Activated gamma-delta T cell treated with Interleukin-2 at 50 U/mL for 16 hours (primary cell): ENCODE data around the gene HS3ST6.
"Not testable (repeated sequence)": the region's sequence is repeated elsewhere in the genome, so short reads cannot be mapped to it uniquely, and the experiment has no call there.

ENCODE experiments used
- DNase-seq: peaks from one replicate; pipeline ENCODE4 v3.0.0-alpha.2; 2020

HS3ST6 gene

DNA sequence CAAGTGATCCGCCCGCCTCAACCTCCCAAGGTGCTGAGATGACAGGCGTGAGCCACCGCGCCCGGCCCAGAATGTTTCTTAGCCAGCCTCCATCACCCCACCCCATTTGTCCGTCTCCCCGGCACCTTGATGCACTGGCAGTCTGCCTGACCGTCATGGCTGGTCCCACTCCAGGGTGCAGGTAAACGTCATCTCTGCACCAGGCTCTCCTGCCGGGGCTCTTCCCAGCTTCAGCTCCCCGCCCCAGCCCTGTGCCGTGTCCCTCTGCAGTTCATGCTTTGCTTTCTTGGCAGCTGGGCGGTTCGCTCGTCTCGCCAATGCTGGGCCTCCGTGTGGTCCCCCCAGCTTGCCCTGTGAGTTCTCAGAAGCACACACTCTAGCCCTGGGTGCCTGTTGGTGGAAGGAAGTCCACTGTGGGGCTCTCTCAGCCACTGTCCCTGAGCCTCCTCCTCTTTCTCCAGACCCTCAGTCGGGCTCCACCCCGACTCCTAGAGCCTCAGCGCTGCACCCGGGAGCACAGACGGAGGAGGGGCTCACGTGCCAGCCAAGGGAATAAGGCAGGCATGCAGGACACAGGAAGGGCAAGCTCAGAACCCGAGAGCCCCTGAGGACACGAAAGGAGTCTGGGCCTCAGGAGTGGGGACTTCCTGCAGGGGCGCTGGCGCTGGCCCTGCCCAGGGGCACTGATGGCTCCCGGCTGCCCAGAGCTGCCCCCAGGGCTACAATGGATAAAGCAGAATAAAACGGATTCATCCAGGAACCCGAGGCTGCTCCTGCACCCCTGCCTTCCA lies 12.0 kb downstream of the HS3ST6 start:
- DNase-seq: no peak

- no peak for DNase-seq
Measured at GRCh38 chr16:1903845-1904840, 14.1 kb downstream of the HS3ST6 start.

DNA sequence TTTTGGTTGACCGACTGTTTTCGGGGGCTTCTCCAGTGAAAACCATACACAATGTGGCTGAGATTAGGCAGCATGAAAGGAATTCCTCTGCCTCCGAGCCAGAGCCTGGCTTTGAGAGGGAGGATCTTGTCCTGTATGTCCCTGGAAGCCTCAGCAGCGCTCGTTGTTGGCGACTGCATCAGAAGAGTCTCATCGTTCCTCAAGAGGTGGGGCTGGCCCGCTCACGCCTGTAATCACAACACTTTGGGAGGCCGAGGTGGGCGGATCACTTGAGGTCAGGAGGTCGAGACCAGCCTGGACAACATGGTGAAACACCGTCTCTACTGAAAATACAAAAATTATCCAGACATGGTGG lies 15.0 kb downstream of the HS3ST6 start:
- no peak for DNase-seq

GRCh38 chr16:1902547-1903219 lies 15.5 kb downstream of the HS3ST6 start:
- no peak for DNase-seq

DNA sequence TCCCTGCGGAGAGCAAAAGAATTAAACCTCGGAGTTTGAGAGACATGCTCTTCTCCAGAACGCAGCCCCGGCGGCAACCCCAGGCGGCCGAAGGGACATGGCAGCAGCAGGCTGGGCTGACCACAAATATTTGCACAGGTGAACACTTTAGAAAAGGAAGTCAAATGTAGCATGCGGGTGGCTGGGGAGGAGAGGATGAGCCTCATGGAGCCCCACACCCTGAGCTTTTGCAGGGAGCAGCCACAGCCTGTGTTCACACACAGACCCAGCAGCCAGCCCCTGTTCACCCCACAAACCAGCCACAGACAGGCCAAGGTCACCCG lies 17.8 kb downstream of the HS3ST6 start:
- no peak for DNase-seq

DNA sequence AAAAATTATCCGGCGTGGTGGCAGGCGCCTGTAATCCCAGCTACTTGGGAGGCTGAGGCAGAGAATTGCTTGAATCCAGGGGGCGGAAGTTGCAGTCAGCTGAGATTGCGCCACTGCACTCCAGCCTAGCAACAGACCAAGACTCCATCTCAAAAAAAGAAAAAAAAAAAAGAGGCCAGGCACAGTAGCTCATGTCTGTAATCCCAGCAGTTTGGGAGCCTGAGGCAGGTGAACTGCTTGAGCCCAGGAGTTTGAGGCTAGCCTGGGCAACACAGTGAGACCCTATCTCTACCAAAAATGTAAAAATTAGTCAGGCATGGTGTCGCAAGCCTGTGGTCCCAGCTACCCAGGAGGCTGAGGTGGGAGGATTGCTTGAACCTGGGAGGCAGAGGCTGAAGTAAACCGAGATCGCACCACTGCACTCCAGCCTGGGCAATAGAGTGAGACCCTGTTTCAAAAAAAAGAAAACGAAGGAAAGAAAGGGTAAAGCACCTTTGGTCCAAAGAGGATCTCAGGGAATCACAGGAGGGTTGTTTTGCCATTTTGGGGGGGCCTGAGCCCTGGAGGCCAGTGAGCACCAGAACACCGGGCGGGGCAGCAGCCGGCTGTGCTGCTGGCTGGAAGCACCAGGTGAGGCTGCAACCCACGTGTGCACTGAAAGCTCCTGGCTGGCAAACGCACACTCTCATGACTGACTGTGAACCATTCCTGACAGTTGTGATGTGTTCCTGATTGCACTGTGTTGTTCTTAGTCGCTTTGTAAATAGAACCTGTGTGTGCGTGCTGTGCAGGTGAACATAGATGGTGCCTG lies 18.4 kb downstream of the HS3ST6 start:
- DNase-seq: no peak

- DNase-seq: not testable (repeated sequence)
Measured at GRCh38 chr16:1897692-1898091, 20.5 kb downstream of the HS3ST6 start.

GRCh38 chr16:1895949-1896675 lies 22.1 kb downstream of the HS3ST6 start:
- no peak for DNase-seq

DNA sequence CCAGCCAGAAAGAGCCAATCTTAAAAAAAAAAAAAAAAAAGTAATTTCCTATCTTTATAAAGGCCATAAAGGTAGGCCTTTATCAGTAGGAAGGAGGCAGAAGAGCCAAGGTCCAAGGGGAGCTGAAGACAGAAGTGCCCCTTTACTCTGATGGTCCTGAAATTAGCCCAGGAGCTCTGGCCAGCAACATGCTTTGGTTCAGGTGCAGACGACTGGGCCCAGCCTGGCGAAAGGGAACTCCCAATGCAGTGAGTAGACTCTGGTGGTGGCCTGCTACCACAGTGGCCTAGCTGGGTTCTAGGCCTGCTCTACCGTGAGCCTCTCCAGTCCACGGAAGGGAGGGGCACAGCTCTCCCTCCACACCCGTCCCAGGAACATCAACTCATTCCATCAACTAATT lies 23.1 kb downstream of the HS3ST6 start:
- no peak for DNase-seq

GRCh38 chr16:1890708-1891050 lies 27.5 kb downstream of the HS3ST6 start:
- no peak for DNase-seq

DNA sequence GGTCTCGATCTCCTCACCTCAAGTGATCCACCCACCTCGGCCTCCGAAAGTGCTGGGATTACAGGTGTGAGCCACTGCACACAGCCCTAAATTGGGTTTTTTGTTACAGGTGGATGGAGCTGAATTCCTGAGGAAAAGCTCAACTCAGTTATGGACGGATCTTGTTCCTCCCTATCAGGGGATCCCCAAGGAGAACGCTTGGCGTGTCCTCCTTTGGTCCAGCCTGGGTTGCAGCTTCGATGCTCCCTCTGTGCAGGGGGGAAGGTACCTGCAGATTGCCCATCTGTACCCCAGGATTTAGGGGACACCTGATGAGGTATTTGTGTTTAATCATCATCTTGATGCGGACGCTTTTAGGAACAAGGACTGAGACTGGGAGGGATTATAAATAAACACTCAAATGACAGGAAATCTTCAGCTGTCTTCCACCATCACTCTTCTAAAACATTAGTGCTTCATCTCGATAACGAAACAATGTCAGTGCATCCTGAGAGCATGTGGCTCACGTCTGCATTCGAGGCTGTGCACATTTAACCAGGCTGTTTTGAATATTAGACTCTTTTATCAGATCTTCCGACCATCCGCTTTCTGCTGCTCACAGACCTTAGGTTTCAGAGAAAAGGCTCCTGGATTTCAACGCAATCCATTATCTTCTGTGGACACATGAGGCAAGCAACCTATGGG lies 28.0 kb downstream of the HS3ST6 start:
- DNase-seq: no peak

- no peak for DNase-seq
Measured at GRCh38 chr16:1887711-1888354, 30.4 kb downstream of the HS3ST6 start.

GRCh38 chr16:1884889-1885288 lies 33.3 kb downstream of the HS3ST6 start:
- no peak for DNase-seq

DNA sequence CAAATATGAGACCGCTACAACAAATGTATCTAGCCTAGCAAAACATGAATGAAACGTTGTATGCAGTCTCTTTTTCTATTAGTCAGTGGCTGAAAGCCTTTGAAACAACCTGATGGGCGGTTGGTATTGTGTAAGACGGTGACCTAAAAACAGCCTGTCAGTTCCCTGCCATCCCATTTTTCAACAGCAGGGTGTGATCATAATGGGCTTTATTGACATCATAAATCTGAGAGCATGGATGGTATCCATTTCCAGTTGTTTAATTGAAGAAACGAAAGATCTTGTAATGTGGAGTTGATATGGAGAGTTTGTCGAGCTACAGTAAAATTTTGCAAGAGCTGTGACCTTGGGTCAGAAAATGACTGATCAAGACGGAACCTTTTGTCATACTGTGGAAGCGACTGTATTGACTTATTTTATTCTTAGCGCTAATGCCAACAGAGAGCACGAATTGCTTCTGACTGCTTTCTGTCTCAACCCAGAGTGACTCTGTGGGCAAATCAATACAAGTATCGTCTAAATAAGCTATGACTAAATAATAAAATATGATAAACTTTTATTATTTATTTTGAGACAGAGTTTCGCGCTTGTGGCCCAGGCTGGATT lies 34.0 kb downstream of the HS3ST6 start:
- no peak for DNase-seq

GRCh38 chr16:1881172-1881571 lies 37.0 kb downstream of the HS3ST6 start:
- DNase-seq: not testable (repeated sequence)

DNA sequence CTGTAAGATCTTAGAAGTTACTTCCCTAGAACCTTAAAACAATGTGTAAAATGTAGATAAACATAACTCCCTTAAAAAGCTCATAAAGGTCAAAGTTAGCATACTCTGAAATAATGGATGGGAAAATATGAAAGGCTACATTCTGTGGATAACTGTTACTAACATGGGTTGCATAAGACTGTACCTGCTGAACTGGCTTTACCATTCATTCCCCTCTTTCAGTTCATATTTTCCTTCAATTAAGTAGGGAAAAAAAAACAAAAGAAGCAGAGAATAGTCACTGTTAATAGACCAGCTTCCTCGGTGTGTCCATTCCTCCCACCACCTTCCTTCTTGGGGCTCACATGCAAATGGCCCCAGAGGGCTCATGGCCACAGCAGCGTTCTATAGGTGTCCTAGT lies 38.7 kb downstream of the HS3ST6 start:
- DNase-seq: no peak

DNA sequence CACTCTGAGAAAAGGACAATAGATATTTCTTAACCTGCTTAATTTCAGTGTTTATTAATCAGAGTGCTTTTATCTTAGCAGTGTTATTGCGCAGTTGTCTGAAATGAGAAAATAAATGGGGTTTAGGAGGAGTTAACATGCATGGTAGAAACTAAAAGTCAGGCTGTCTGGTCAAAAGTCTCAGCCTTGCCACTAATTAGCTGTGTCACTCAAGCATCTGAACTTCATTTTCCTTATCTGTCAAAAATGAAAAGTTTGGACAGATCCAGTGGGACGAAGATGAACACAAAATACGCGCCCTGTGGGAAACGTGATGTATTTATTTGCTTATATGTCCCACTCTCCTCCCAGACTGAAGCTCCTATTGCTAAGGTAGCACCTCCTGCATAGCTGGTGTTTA lies 40.0 kb downstream of the HS3ST6 start:
- no peak for DNase-seq

GRCh38 chr16:1877804-1878203 lies 40.4 kb downstream of the HS3ST6 start:
- DNase-seq: no peak

GRCh38 chr16:1877089-1877488 lies 41.1 kb downstream of the HS3ST6 start:
- no peak for DNase-seq

DNA sequence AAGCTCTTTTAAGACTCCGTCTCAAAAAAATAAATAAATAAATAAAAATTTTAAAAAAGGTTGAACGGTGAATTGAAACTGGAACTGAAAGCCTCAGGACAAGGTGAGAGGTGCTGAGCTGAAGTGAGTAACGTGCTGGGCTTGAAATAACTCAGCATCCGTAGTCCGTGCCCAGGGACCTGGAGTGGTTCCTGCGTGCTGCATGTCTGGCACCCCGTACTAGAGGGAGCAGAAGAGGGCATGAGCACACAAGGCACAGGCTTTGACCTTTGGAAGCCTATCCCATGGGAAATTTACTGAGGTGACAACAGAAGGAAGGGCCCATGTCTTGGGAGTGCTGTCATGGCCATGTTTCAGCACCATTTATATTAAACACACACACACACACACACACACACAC lies 41.7 kb downstream of the HS3ST6 start:
- DNase-seq: no peak

DNA sequence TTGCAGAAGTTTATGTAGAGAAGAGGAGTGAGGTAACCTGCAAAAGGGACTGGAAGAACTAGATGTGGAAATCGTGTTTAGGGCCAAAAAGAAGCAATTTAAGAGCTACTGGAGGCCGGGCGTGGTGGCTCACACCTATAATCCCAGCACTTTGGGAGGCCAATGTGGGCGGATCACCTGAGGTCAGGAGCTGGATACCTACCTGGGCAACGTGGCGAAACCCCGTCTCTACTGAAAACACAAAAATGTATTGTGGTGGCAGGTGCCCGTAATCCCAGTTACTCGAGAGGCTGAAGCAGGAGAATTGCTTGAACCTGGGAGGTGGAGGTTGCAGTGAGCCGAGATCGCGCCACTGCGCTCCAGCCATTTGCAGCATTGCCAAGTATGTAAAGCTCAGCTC lies 42.1 kb downstream of the HS3ST6 start:
- not testable (repeated sequence) for DNase-seq
